Glutamatergic neuron (in vitro differentiated cells): Measurements from ENCODE around the gene MACROH2A2. TPM values are rescaled to one million over a fixed set of nuclear protein-coding genes. Genes with fewer than 3 reads are reported as not detected.
"Not testable (repeated sequence)": the region's sequence is repeated elsewhere in the genome, so short reads cannot be mapped to it uniquely, and the experiment has no call there.

Experiments used
- DNase-seq: peaks from one replicate; pipeline ENCODE4 v3.0.0; 2022
- H3K27ac Mint-ChIP-seq: one replicate; pipeline ENCODE4 v1.8.0; 2020; ENCODE audit warnings: mild to moderate bottlenecking, mixed read lengths, inconsistent platforms; ENCODE audit not compliant: unreplicated experiment
- H3K27me3 Mint-ChIP-seq: one replicate; pipeline ENCODE4 v1.8.0; 2020; ENCODE audit warnings: mild to moderate bottlenecking, moderate library complexity, mixed read lengths, inconsistent platforms; ENCODE audit not compliant: unreplicated experiment
- H3K36me3 Mint-ChIP-seq: one replicate; pipeline ENCODE4 v1.8.0; 2020; ENCODE audit warnings: mild to moderate bottlenecking, mixed read lengths, inconsistent platforms; ENCODE audit not compliant: unreplicated experiment
- H3K4me1 Mint-ChIP-seq: one replicate; pipeline ENCODE4 v1.8.0; 2020; ENCODE audit warnings: mild to moderate bottlenecking, low read depth, mixed read lengths, inconsistent platforms; ENCODE audit not compliant: unreplicated experiment
- H3K4me3 Mint-ChIP-seq: one replicate; pipeline ENCODE4 v1.8.0; 2020; ENCODE audit warnings: mild to moderate bottlenecking, mixed read lengths, inconsistent platforms; ENCODE audit not compliant: unreplicated experiment
- H3K9me3 Mint-ChIP-seq: one replicate; pipeline ENCODE4 v1.8.0; 2020; ENCODE audit warnings: mild to moderate bottlenecking, moderate library complexity, mixed read lengths, inconsistent platforms; ENCODE audit not compliant: unreplicated experiment
- total RNA-seq: library from RNA; stranded (reverse); fragmentation: NEBNext Ultra II Directional; extraction: Animal tissue kit (Norgen Biotek cat#: 25700); gene quantifications from one replicate; pipeline ENCODE4 v1.2.1, GENCODE V29; 2021; ENCODE audit not compliant: unreplicated experiment
- TF ChIP-seq, protein P1 (sequence below): fragments of 200-600 bp; sonication (generic); IDR thresholded peaks from one replicate; pipeline ENCODE4 v1.5.0; 2021; ENCODE audit not compliant: partially characterized antibody, unreplicated experiment

The MACROH2A2 gene
- total RNA-seq, 1 donor from 2014 or later: 58.3 TPM

DNA sequence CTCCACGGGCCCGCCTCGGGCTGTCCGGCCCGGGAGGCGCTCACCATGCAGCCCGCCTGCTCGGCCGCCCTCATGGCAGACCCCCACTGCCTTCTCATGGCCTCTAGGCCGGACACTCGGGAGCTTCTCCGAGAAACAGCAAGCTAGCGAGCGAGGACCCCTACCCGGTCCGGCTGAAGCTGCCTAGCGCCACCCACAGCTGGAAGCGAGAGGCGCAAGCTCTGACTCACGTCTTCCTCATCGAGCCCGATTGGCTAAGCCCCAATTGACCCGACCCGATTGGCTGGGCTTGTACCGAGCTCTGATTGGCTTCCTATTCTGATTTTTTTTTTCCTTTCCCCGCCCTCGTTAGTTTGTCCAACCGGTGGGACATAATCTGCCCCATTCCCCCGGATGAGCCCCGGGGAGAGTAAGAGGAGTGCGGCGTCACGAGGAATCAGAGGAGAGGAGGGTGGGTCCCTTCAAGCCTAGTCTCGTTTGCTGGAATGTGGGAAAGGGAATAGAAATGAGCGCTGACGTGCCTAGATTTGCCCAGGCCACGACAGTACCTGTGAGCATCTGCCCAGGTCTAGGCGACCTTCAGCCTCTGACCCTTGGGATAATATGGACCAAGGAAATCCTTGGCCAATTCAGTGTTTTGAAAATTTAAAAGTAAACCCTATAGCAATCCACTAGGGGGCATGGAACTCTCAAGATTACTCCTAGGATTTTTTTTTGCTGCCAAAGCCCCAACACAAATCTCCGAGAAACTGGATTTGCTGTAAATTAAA lies 94.0 kb downstream of the MACROH2A2 start, which contains the start of gene TYSND1:
Gene TYSND1 (minus strand): TSS at position 212 of the 770 bp plus-strand sequence. CDS start 114 bp downstream, at position 98.
- peak; percentile 98 for DNase-seq
- peaks cover 5% of the 10 kb centered on the region for H3K9me3 Mint-ChIP-seq
- H3K36me3 Mint-ChIP-seq: no peaks in the 10 kb centered on the region
- H3K27ac Mint-ChIP-seq: peak within 1 kb of the TSS; percentile 84
- peaks cover 2% of the 10 kb centered on the region for H3K27me3 Mint-ChIP-seq
- TF ChIP-seq, protein P1, sequence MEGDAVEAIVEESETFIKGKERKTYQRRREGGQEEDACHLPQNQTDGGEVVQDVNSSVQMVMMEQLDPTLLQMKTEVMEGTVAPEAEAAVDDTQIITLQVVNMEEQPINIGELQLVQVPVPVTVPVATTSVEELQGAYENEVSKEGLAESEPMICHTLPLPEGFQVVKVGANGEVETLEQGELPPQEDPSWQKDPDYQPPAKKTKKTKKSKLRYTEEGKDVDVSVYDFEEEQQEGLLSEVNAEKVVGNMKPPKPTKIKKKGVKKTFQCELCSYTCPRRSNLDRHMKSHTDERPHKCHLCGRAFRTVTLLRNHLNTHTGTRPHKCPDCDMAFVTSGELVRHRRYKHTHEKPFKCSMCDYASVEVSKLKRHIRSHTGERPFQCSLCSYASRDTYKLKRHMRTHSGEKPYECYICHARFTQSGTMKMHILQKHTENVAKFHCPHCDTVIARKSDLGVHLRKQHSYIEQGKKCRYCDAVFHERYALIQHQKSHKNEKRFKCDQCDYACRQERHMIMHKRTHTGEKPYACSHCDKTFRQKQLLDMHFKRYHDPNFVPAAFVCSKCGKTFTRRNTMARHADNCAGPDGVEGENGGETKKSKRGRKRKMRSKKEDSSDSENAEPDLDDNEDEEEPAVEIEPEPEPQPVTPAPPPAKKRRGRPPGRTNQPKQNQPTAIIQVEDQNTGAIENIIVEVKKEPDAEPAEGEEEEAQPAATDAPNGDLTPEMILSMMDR: peak; percentile 77
- no peaks in the 10 kb centered on the region for H3K4me1 Mint-ChIP-seq
- peak within 1 kb of the TSS; percentile 90 for H3K4me3 Mint-ChIP-seq

DNA sequence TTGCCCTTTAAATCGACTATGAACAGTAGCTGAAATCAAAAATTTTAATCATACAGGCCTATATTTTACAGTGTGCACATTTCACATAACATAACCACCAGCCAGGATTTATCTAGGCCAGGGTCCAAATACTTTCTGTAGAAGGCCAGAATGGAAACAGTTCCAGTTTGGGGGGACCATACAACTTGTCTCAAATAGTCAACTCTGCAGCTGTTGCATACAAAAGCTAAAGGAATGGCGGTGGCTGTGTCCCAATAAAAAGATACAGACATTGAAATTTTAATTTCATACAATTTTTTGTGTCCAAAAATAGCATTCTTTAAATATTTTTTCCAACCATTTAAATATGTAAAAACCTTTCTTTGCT lies 94.6 kb downstream of the MACROH2A2 start:
- TF ChIP-seq, protein P1: peak; percentile 10
- Mint-ChIP-seq H3K27ac (peak overlapping the region; percentile 43), H3K4me1 (no peaks in the 10 kb centered on the region), H3K36me3 (no peaks in the 10 kb centered on the region), H3K4me3 (peak overlapping the region; percentile 90), H3K27me3 (peaks cover 2% of the 10 kb centered on the region), H3K9me3 (peaks cover 5% of the 10 kb centered on the region)
- DNase-seq: no peak

DNA sequence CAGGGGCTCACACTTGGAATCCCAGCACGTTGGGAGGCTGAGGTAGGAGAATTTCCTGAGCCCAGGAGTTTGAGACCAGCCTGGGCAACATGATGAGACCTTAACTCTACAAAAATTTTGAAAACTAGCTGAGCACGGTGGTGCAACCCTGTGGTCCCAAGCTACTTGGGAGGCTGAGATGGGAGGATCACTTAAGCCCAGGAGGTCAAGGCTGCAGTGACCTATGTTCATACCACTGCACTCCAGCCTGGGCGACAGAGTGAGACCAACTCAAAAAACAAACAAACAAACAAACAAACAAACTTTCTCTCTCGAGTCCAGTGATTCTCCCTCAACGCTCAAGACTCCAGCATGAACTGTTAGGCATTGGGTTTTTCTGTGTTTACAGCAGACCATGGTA lies 95.9 kb downstream of the MACROH2A2 start:
- Mint-ChIP-seq H3K4me3 (no peak overlapping the region), H3K9me3 (peaks cover 5% of the 10 kb centered on the region), H3K27ac (no peak overlapping the region), H3K4me1 (no peaks in the 10 kb centered on the region), H3K36me3 (no peaks in the 10 kb centered on the region), H3K27me3 (peaks cover 2% of the 10 kb centered on the region)
- DNase-seq: no peak
- TF ChIP-seq, protein P1: no peak

DNA sequence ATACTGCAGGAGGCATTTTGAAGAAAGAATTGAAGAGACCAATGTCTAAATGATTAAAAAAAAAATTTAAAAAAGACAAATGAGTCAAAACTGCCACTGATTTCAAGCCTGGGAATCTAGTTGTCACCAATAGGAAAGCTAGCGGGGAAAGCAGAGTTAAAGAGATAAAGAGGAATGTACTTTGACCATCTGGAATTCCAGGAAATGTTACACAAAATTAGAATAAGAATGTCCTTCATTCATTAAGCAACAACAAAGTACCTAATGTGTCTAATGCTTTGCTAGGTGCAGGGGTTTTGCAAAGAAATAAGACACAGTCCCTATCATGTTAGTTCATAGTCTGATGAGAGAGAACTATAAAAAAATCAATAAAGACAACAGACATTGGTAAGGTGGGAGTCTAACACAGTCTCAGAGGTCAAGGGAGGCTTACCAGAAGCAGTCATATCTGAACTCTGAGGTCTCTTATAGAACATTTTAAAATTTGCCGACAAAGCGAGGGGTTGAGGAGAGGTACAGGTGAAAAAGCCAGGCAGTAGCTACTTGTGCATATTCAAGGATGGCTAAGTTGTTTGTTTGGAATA lies 102.7 kb downstream of the MACROH2A2 start:
- Mint-ChIP-seq H3K4me3 (no peak overlapping the region), H3K9me3 (peaks cover 4% of the 10 kb centered on the region), H3K36me3 (peaks cover 5% of the 10 kb centered on the region), H3K27ac (no peak overlapping the region), H3K4me1 (peaks cover 4% of the 10 kb centered on the region), H3K27me3 (no peaks in the 10 kb centered on the region)
- no peak for DNase-seq
- TF ChIP-seq, protein P1: no peak

DNA sequence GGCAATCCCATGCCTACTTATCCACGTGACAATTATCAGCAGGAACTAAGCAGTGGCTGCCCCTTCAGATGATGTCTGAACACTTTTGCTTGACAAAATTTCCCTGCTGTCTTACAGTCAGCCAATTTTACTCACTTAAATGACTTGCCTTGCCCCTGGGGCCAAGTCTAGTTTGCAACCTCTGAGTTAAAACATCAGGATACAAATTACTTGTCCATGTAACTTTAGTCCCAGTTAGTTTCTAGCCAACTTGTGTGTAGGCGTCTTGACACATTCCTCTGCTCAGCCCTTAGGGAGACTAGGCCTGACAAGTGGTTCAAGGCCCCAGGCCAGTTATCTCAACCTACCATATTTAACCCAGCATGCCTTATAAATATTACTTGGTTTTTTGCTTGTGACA lies 105.5 kb downstream of the MACROH2A2 start:
- no peak overlapping the region for H3K27ac Mint-ChIP-seq

DNA sequence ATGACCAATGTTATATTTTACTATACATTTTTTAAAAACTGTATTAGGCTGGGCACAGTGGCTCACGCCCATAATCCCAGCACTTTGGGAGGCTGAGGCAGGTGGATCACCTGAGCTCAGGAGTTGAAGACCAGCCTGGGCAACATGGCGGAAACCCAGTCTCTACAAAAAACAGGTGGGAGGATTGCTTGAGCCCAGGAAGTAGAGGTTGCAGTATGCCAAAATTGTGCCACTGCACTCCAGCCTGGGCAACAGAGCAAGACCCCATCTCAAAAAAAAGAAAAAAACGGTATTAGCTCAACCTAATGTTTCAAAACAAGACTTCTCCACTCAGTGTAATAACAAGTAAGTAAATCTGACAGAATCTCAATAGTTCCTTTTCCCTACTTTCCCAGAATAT lies 106.7 kb downstream of the MACROH2A2 start:
- H3K4me3 Mint-ChIP-seq, H3K27me3 Mint-ChIP-seq, H3K36me3 Mint-ChIP-seq, DNase-seq, H3K9me3 Mint-ChIP-seq, H3K27ac Mint-ChIP-seq: not testable (repeated sequence)
- peaks cover 14% of the 10 kb centered on the region for H3K4me1 Mint-ChIP-seq

More for the DNA sequence above, 105.5 kb downstream of the MACROH2A2 start:
- TF ChIP-seq, protein P1: no peak
- no peaks in the 10 kb centered on the region for H3K27me3 Mint-ChIP-seq
- peaks cover 2% of the 10 kb centered on the region for H3K9me3 Mint-ChIP-seq
- peaks cover 14% of the 10 kb centered on the region for H3K4me1 Mint-ChIP-seq
- peaks cover 5% of the 10 kb centered on the region for H3K36me3 Mint-ChIP-seq
- no peak for DNase-seq
- H3K4me3 Mint-ChIP-seq: no peak overlapping the region
